T-helper 2 cell treated with Interferon-gamma antibody and Interleukin-4, amounts not matched to agents 5 μg/mL and 100 μg/mL, for 36 hours (primary cell): ENCODE measurements around the gene PKD2L1.
A peak's percentile ranks its signal among the peaks of the same experiment; 100 is the strongest.

Source experiments
- DNase-seq: peaks from one replicate; pipeline ENCODE4 v3.0.0; 2021; ENCODE audit warnings: low spot score
- H3K27ac Mint-ChIP-seq: one replicate; pipeline ENCODE4 v1.8.0; 2021; ENCODE audit warnings: mild to moderate bottlenecking, mixed read lengths
- H3K27me3 Mint-ChIP-seq: one replicate; pipeline ENCODE4 v1.8.0; 2021; ENCODE audit warnings: low read depth, mixed read lengths
- H3K36me3 Mint-ChIP-seq: one replicate; pipeline ENCODE4 v1.8.0; 2021; ENCODE audit warnings: low read depth, mixed read lengths
- H3K4me1 Mint-ChIP-seq: one replicate; pipeline ENCODE4 v1.8.0; 2021; ENCODE audit warnings: low read depth, mixed read lengths
- H3K4me3 Mint-ChIP-seq: one replicate; pipeline ENCODE4 v1.8.0; 2022; ENCODE audit warnings: mild to moderate bottlenecking, moderate library complexity, mixed read lengths
- H3K9me3 Mint-ChIP-seq: one replicate; pipeline ENCODE4 v1.8.0; 2021; ENCODE audit warnings: mixed read lengths

Gene PKD2L1

DNA sequence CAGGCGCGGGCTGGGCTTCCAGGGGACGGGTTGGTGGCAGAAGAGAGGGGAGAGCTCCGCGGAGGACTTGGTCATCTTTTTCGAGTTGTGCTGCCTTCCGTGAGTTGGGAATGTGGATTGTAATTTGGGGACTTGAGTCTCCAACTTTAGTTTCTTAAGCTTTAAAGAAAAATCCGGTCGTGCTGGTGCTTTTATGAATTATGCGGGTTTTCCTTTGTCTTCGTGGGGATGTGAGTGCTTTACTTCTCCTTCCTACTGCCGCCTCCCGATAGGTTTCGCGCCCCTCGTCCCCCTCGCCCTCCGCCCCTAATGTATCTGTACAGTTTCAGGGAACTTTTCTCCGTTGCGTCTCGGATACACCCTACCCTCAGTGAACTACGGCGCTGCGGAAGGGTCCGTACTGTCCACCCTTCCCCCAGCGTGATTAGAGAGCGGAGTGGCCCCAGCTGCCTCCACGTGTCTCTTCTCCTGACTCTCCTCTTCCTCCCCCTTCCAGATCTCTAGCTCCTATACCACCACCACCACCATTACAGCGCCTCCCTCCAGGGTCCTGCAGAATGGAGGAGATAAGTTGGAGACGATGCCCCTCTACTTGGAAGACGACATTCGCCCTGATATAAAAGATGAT lies 17.7 kb upstream of the PKD2L1 start:
- peaks cover 48% of the 10 kb centered on the region for H3K36me3 Mint-ChIP-seq
- DNase-seq, result no peak
- peak overlapping the region; percentile 94 for H3K4me3 Mint-ChIP-seq
- no peaks in the 10 kb centered on the region for H3K9me3 Mint-ChIP-seq
- H3K27me3 Mint-ChIP-seq, result no peaks in the 10 kb centered on the region
- peaks cover 61% of the 10 kb centered on the region for H3K4me1 Mint-ChIP-seq
- peak overlapping the region; percentile 84 for H3K27ac Mint-ChIP-seq

DNA sequence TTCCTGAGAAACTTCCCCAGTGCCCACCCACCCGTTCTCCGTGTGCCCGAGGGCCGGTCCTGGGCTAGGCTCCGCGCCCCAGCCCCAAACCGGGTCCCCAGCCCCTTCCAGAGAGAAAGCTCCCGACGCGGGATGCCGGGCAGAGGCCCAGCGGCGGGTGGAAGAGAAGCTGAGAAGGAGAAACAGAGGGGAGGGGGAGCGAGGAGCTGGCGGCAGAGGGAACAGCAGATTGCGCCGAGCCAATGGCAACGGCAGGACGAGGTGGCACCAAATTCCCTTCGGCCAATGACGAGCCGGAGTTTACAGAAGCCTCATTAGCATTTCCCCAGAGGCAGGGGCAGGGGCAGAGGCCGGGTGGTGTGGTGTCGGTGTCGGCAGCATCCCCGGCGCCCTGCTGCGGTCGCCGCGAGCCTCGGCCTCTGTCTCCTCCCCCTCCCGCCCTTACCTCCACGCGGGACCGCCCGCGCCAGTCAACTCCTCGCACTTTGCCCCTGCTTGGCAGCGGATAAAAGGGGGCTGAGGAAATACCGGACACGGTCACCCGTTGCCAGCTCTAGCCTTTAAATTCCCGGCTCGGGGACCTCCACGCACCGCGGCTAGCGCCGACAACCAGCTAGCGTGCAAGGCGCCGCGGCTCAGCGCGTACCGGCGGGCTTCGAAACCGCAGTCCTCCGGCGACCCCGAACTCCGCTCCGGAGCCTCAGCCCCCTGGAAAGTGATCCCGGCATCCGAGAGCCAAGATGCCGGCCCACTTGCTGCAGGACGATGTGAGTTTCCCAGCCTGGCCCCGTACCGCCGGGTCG lies 16.9 kb upstream of the PKD2L1 start, which contains the start of gene SCD:
TSS of gene SCD (plus strand) at position 469 of the 803 bp plus-strand sequence. CDS start at position 741, 272 bp downstream.
- Mint-ChIP-seq H3K9me3 (no peaks in the 10 kb centered on the region), H3K27ac (peak within 1 kb of the TSS; percentile 84), H3K36me3 (peaks cover 41% of the 10 kb centered on the region), H3K4me1 (peaks cover 56% of the 10 kb centered on the region), H3K27me3 (no peaks in the 10 kb centered on the region), H3K4me3 (peak within 1 kb of the TSS; percentile 94)
- peak; percentile 92 for DNase-seq

DNA sequence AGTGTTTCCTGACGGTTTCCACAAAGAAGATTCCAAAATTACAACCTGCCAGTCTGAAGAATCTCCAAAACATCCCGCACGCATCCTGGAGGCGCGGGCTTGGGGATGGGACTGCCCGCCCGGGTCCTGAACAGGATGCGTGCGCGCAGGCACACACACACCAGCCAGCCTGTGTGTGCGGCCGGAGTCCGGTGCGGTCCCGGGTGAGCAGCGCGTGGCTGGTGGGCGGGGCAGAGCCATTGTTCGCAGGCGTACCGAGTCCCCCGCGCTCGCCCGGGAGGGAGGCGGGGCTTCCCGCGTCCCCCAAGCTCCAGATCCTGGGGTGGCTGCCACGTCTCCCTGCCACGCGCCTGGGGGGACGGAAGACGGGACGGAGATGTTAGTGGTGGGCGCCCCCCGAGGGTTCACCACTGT lies 16.3 kb upstream of the PKD2L1 start:
- H3K27me3 Mint-ChIP-seq, result no peaks in the 10 kb centered on the region
- no peaks in the 10 kb centered on the region for H3K9me3 Mint-ChIP-seq
- peaks cover 51% of the 10 kb centered on the region for H3K4me1 Mint-ChIP-seq
- peak overlapping the region; percentile 60 for H3K27ac Mint-ChIP-seq
- DNase-seq, result peak; percentile 86
- peaks cover 35% of the 10 kb centered on the region for H3K36me3 Mint-ChIP-seq
- H3K4me3 Mint-ChIP-seq, result peak overlapping the region; percentile 94

GRCh38 chr10:100345570-100346330 lies 15.7 kb upstream of the PKD2L1 start:
- H3K4me1 Mint-ChIP-seq, result peaks cover 48% of the 10 kb centered on the region
- H3K9me3 Mint-ChIP-seq, result no peaks in the 10 kb centered on the region
- H3K36me3 Mint-ChIP-seq, result peaks cover 29% of the 10 kb centered on the region
- no peaks in the 10 kb centered on the region for H3K27me3 Mint-ChIP-seq
- H3K4me3 Mint-ChIP-seq, result peak overlapping the region; percentile 94
- DNase-seq, result no peak
- H3K27ac Mint-ChIP-seq, result peak overlapping the region; percentile 68

- DNase-seq, result no peak
- Mint-ChIP-seq H3K4me3 (peak overlapping the region; percentile 9), H3K9me3 (no peaks in the 10 kb centered on the region), H3K27ac (no peak overlapping the region), H3K27me3 (no peaks in the 10 kb centered on the region), H3K4me1 (peaks cover 36% of the 10 kb centered on the region), H3K36me3 (peaks cover 16% of the 10 kb centered on the region)
These were observed 14.3 kb upstream of the PKD2L1 start for GRCh38 chr10:100344241-100344788.

DNA sequence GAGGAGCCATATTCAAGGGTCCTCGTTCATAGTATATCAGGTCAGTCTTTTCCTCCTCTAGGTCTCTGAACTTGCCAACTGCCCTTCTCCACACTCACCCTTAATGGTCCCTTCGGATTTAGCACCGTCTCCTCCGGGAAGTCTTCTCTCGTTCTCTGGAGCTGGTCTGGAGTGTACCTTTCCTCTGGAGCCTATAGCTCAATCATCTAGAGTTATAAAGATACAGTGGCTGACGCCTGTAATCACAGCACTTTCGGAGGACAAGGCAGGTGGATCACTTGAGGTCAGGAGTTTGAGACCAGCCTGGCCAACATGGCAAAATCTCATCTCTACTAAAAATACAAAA lies 12.6 kb upstream of the PKD2L1 start:
- Mint-ChIP-seq H3K9me3 (no peaks in the 10 kb centered on the region), H3K36me3 (no peaks in the 10 kb centered on the region), H3K4me3 (no peak overlapping the region), H3K27me3 (no peaks in the 10 kb centered on the region), H3K4me1 (peaks cover 36% of the 10 kb centered on the region), H3K27ac (no peak overlapping the region)
- DNase-seq, result no peak

DNA sequence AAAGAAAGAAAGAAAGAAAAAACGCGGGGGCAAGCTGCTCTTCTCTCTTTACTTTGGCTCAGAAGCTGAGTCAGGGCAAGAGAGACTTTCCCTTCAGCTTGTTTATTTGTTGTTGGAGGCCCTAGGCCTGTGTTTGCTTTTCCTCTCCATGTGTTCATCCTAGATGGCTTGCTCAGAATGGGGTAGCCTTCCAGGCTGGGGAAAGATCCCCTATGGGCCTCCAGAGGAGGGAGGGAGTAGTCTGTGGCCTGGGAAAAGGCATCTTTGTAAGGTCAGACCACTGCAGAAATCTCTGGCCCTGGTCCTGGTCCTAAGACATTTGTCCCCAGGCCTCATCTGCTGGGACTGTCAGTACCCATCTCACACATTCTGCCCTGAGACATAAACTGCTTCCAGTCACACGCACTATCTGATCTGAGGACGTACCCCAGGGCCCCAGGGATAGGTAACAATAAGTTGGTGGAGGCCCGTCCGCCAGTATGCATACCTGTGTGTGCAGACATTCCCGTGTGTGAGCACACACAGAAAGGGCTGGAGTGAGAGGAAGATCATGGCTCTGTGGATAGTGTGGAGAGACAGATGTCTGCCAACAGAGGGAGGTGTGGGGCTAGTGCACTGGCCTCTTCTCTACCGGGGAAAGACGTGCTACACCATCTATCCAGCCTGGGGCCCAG lies 12.1 kb upstream of the PKD2L1 start:
- Mint-ChIP-seq H3K27ac (peak overlapping the region; percentile 53), H3K4me3 (no peak overlapping the region), H3K36me3 (no peaks in the 10 kb centered on the region), H3K9me3 (no peaks in the 10 kb centered on the region), H3K27me3 (no peaks in the 10 kb centered on the region), H3K4me1 (peaks cover 36% of the 10 kb centered on the region)
- DNase-seq, result peak; percentile 39

DNA sequence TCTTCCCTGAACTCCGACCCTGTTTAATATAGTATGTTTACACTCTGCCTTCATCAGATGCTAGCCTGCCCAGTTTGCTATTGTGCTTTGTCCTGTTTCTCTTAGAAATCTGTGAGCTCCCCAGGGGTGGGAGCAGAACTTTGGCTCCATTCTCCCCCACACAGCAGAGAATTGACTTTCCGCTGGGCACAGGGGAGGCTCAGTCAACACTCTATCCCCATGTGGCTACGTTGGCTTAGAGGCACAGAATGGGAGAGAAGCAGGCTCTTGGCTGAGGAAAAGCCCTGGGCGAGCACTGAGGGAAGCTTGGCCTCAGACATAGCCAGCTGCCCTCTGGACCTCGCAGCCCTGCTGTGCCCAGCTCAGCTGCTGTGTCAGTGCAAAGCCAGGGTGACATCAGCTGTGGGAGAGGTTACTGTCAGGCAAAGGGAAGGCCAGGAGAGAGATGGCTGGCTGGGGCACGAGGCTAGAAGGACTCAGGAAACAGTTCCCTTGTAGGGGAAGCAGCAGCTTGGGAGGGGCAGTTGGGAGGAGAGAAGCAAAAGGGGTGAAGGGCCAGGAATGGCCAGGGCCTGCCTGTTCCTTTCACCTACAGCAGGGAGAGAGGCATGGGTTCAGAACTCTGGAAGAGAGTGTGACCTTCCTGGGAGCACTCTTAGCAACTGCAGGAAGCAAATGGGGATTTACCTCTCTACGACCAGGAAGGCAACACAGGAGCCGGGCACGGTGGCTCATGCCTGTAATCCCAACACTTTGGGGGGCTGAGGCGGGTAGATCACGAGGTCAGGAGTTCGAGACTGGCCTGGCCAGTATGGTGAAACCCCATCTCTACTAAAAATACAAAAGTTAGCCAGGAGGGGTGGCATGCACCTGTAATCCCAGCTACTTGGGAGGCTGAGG lies 11.2 kb upstream of the PKD2L1 start:
- DNase-seq, result no peak
- peaks cover 34% of the 10 kb centered on the region for H3K4me1 Mint-ChIP-seq
- H3K27me3 Mint-ChIP-seq, result no peaks in the 10 kb centered on the region
- no peaks in the 10 kb centered on the region for H3K9me3 Mint-ChIP-seq
- H3K27ac Mint-ChIP-seq, result no peak overlapping the region
- H3K36me3 Mint-ChIP-seq, result no peaks in the 10 kb centered on the region
- H3K4me3 Mint-ChIP-seq, result no peak overlapping the region

DNA sequence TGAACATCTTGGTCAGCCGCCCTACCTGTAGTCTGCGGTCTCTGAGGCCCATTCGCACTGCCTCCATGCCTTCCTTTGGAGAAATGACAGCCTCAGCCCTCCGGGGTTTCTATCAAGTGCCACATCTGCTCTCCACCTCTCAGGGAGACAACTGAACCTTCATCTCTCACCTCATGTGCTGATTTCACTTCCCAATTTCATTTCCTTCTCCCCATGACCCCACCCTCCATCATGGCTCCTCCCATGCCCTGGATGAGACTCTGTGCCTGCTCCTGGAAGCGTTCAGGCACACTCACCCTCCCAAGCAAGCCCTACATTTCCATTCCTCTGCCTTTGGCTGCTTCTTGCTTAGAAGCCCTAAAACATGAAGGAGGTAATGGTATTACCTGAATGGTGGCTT lies 9.2 kb upstream of the PKD2L1 start:
- Mint-ChIP-seq H3K9me3 (no peaks in the 10 kb centered on the region), H3K36me3 (no peaks in the 10 kb centered on the region), H3K27ac (no peak overlapping the region), H3K4me1 (peaks cover 20% of the 10 kb centered on the region), H3K27me3 (peaks cover 9% of the 10 kb centered on the region), H3K4me3 (no peak overlapping the region)
- no peak for DNase-seq

DNA sequence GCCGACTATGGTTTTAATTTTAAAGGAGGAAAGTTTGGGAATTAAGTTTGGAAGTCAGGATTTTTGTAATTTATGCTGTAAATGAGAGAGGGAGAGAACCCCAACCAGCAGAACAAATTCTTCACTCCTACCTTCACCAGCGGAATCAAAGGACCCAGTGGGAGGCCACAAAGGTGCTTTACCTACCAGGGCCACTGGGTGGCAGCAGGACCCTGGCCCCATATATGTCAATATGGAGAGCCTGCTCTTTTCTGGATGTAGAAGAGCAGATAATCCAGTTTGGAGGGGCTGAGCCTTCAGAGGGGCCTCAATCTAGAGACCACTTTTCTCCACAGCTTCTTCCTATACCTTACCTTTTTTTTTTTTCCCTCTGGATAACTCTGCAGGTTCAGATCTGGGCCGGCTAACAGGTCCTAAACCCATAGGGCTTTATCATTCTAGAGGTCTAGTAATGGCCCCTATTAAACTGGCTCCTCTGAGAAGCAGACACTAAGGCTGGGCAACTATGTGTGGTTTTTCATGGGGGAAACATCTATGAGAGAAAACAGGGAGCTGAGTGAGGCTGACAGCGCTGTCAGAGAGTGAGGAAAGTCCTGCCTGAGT lies 8.5 kb upstream of the PKD2L1 start:
- peak; percentile 58 for DNase-seq
- Mint-ChIP-seq H3K36me3 (no peaks in the 10 kb centered on the region), H3K27ac (no peak overlapping the region), H3K4me1 (peaks cover 19% of the 10 kb centered on the region), H3K27me3 (peaks cover 16% of the 10 kb centered on the region), H3K4me3 (no peak overlapping the region), H3K9me3 (no peaks in the 10 kb centered on the region)

DNA sequence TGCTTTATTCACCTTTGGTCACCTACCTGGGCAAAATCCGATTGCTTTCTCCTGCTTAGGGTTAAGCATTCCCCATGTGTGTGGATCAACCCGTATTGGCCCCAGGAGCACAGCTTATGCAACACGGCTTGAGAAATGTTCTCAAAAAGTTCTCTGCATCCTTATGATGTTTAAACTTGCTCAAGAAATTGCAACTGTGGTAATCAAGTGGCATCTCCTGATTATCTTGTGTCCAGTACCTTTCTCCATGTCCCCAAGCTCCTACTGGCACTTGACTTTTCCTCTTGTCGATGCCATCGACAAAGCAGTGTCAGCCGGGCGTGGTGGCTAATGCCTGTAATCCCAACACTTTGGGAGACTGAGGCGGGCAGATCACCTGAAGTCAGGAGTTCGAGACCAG lies 4.7 kb upstream of the PKD2L1 start:
- Mint-ChIP-seq H3K36me3 (no peaks in the 10 kb centered on the region), H3K9me3 (no peaks in the 10 kb centered on the region), H3K27me3 (peaks cover 32% of the 10 kb centered on the region), H3K27ac (no peak overlapping the region), H3K4me1 (peaks cover 11% of the 10 kb centered on the region), H3K4me3 (no peak overlapping the region)
- no peak for DNase-seq

- no peak overlapping the region for H3K4me3 Mint-ChIP-seq
- H3K4me1 Mint-ChIP-seq, result peaks cover 5% of the 10 kb centered on the region
- H3K27ac Mint-ChIP-seq, result no peak overlapping the region
- H3K27me3 Mint-ChIP-seq, result peaks cover 32% of the 10 kb centered on the region
- no peaks in the 10 kb centered on the region for H3K9me3 Mint-ChIP-seq
- no peaks in the 10 kb centered on the region for H3K36me3 Mint-ChIP-seq
- DNase-seq, result no peak
These were observed 3.8 kb upstream of the PKD2L1 start for GRCh38 chr10:100333661-100334440.
